Hepatocyte (in vitro differentiated cells): Measurements from ENCODE around the gene ATG16L2. TPM values are rescaled to one million over a fixed set of nuclear protein-coding genes. Genes with fewer than 3 reads are reported as not detected.
"Not testable (repeated sequence)": the region's sequence is repeated elsewhere in the genome, so short reads cannot be mapped to it uniquely, and the experiment has no call there.

Experiments
- DNase-seq: peaks from one replicate; pipeline ENCODE4 v3.0.0-alpha.2; 2016; ENCODE audit warnings: low spot score
- H2AFZ ChIP-seq: fragments of 200-600 bp; sonication (generic); 2 replicates; pipeline ENCODE4 v1.6.0; 2016; ENCODE audit warnings: antibody characterized with exemption, mild to moderate bottlenecking
- H3K27ac ChIP-seq: fragments of 200-600 bp; sonication (generic); 2 replicates; pipeline ENCODE4 v1.5.1; 2016; ENCODE audit warnings: mild to moderate bottlenecking
- H3K27me3 ChIP-seq: fragments of 200-600 bp; sonication (generic); 2 replicates; pipeline ENCODE4 v1.6.1; 2016
- H3K36me3 ChIP-seq: fragments of 200-600 bp; sonication (generic); replicated peaks from 2 replicates; pipeline ENCODE4 v1.5.1; 2016; ENCODE audit warnings: low read depth; ENCODE audit not compliant: insufficient read depth
- H3K4me1 ChIP-seq: fragments of 200-600 bp; sonication (generic); 2 replicates; pipeline ENCODE4 v1.5.1; 2016; ENCODE audit warnings: mild to moderate bottlenecking, moderate library complexity; ENCODE audit not compliant: insufficient read depth
- H3K4me2 ChIP-seq: fragments of 200-600 bp; sonication (generic); 2 replicates; pipeline ENCODE4 v1.6.0; 2016
- H3K4me3 ChIP-seq: fragments of 200-600 bp; sonication (generic); 2 replicates; pipeline ENCODE4 v1.5.1; 2016; ENCODE audit warnings: mild to moderate bottlenecking
- H3K79me2 ChIP-seq: fragments of 200-600 bp; sonication (generic); 2 replicates; pipeline ENCODE4 v1.6.0; 2017; ENCODE audit warnings: mild to moderate bottlenecking
- H3K9me2 ChIP-seq: fragments of 200-600 bp; sonication (generic); replicated peaks from 2 replicates; pipeline ENCODE4 v1.6.0; 2017; ENCODE audit warnings: mild to moderate bottlenecking; ENCODE audit not compliant: insufficient read depth
- H3K9me3 ChIP-seq: fragments of 200-600 bp; sonication (generic); 2 replicates; pipeline ENCODE4 v1.5.1; 2016; ENCODE audit warnings: low read depth, mild to moderate bottlenecking
- H4K20me1 ChIP-seq: fragments of 200-600 bp; sonication (generic); 2 replicates; pipeline ENCODE4 v1.6.0; 2016; ENCODE audit warnings: mild to moderate bottlenecking; ENCODE audit not compliant: insufficient read depth, poor library complexity, severe bottlenecking
- CTCF ChIP-seq: fragments of 200-600 bp; sonication (generic); IDR thresholded peaks from 2 replicates; pipeline ENCODE4 v1.5.1; 2016; ENCODE audit warnings: antibody characterized with exemption, mild to moderate bottlenecking; ENCODE audit not compliant: poor library complexity
- EZH2 ChIP-seq: fragments of 200-600 bp; sonication (generic); IDR thresholded peaks from 2 replicates; pipeline ENCODE4 v1.6.1; 2016; ENCODE audit warnings: antibody characterized with exemption, mild to moderate bottlenecking, borderline replicate concordance
- EZH2phosphoT487 ChIP-seq: fragments of 200-600 bp; sonication (generic); IDR thresholded peaks from one replicate; pipeline ENCODE4 v1.6.1; 2018; ENCODE audit warnings: antibody characterized with exemption, mild to moderate bottlenecking, low read depth, moderate library complexity; ENCODE audit not compliant: unreplicated experiment, severe bottlenecking
- WGBS: methylation state at CpG from one replicate; pipeline ENCODE4 v1.1.6; 2016; ENCODE audit warnings: low lambda C conversion rate; ENCODE audit errors: missing lambda C conversion rate; 5-methylcytosine and 5-hydroxymethylcytosine counted together
- polyA plus RNA-seq: library from polyadenylated mRNA; unstranded; fragments of >200 nt; fragmentation: Nextera tagmentation; extraction: Ambion mirVana; gene quantifications from 2 replicates; pipeline ENCODE4 v1.2.1, GENCODE V29; 2016
- total RNA-seq: library from RNA; depleted of rRNA; stranded (reverse); fragments of >200 nt; gene quantifications from 2 replicates; pipeline ENCODE4 v1.2.3, GENCODE V29; 2014

Gene ATG16L2
- total and polyA plus RNA-seq, 2 experiments from 2014 or later, result 11.5 to 20.3 TPM

GRCh38 chr11:72807792-72808191, 6.4 kb upstream of the ATG16L2 start:
- Histone ChIP-seq H3K4me2 (no peak overlapping the region), H3K4me1 (peaks cover 9% of the 10 kb centered on the region), H3K9me2 (no peaks in the 10 kb centered on the region), H3K27ac (no peak overlapping the region), H3K36me3 (no peaks in the 10 kb centered on the region), H2AFZ (no peak overlapping the region), H3K9me3 (no peaks in the 10 kb centered on the region), H3K27me3 (no peaks in the 10 kb centered on the region), H3K79me2 (peaks cover 15% of the 10 kb centered on the region), H4K20me1 (no peaks in the 10 kb centered on the region), H3K4me3 (no peak overlapping the region)
- DNase-seq, result no peak
- 82% methylated on average over 2 of the region's 2 CpGs for WGBS
- TF ChIP-seq CTCF (no peak), EZH2phosphoT487 (no peak), EZH2 (no peak)

GRCh38 chr11:72808331-72808798, 5.8 kb upstream of the ATG16L2 start:
- H4K20me1 ChIP-seq, result no peaks in the 10 kb centered on the region
- no peak overlapping the region for H3K27ac ChIP-seq
- H3K9me2 ChIP-seq, result no peaks in the 10 kb centered on the region
- H3K79me2 ChIP-seq, result peaks cover 21% of the 10 kb centered on the region
- no peak overlapping the region for H2AFZ ChIP-seq
- no peaks in the 10 kb centered on the region for H3K36me3 ChIP-seq
- TF ChIP-seq EZH2, result no peak
- TF ChIP-seq CTCF, result no peak
- TF ChIP-seq EZH2phosphoT487, result no peak
- no peaks in the 10 kb centered on the region for H3K27me3 ChIP-seq
- no peak overlapping the region for H3K4me2 ChIP-seq
- no peaks in the 10 kb centered on the region for H3K9me3 ChIP-seq
- H3K4me1 ChIP-seq, result peaks cover 15% of the 10 kb centered on the region
- no peak overlapping the region for H3K4me3 ChIP-seq
- 88% methylated on average over 4 of the region's 4 CpGs for WGBS
- no peak for DNase-seq

- H4K20me1 ChIP-seq, H3K4me3 ChIP-seq, H3K9me2 ChIP-seq, H2AFZ ChIP-seq, H3K4me2 ChIP-seq, H3K36me3 ChIP-seq, H3K27me3 ChIP-seq, DNase-seq, H3K9me3 ChIP-seq, H3K27ac ChIP-seq: not testable (repeated sequence)
- Histone ChIP-seq H3K79me2 (peaks cover 33% of the 10 kb centered on the region), H3K4me1 (peaks cover 28% of the 10 kb centered on the region)
- WGBS, result 98% methylated on average over 10 of the region's 10 CpGs
These were observed 2.5 kb upstream of the ATG16L2 start for GRCh38 chr11:72811686-72812085.

GRCh38 chr11:72812604-72812966, 1.6 kb upstream of the ATG16L2 start:
- Histone ChIP-seq H3K27ac (peak overlapping the region; percentile 11), H3K9me3 (no peaks in the 10 kb centered on the region), H3K4me2 (peak overlapping the region; percentile 99), H3K36me3 (no peaks in the 10 kb centered on the region), H4K20me1 (no peaks in the 10 kb centered on the region), H3K9me2 (no peaks in the 10 kb centered on the region), H3K27me3 (no peaks in the 10 kb centered on the region), H3K4me1 (peaks cover 28% of the 10 kb centered on the region), H3K4me3 (no peak overlapping the region), H2AFZ (no peak overlapping the region), H3K79me2 (peaks cover 33% of the 10 kb centered on the region)
- no peak for DNase-seq
- WGBS, result 79% methylated on average over 4 of the region's 4 CpGs
- TF ChIP-seq EZH2, result no peak
- no peak for TF ChIP-seq EZH2phosphoT487
- no peak for TF ChIP-seq CTCF
